CD4-positive, alpha-beta T cell (primary cell): ENCODE measurements around the gene TPCN2. TPM values are rescaled to one million over a fixed set of nuclear protein-coding genes. Genes with fewer than 3 reads are reported as not detected.

ENCODE experiments used
- ATAC-seq: fragments of 200-7000 bp; cut with Tn5 transposase; one replicate; pipeline ENCODE4 v1.10.0; 2022; ENCODE audit warnings: mild to moderate bottlenecking; ENCODE audit not compliant: poor library complexity
- CTCF ChIA-PET: fragments of 350-600 bp; sonication (Branson Sonifier 250); formaldehyde crosslinking; loops from one replicate; lab custom pipeline; 2021; ENCODE audit warnings: antibody characterized with exemption, inconsistent platforms; lab: Charles Lee
- POLR2A ChIA-PET: fragments of 350-600 bp; sonication (Branson Sonifier 250); formaldehyde crosslinking; loops from one replicate; lab custom pipeline; 2021; ENCODE audit warnings: antibody characterized with exemption, inconsistent platforms; lab: Charles Lee
- DNase-seq, 14 experiments: peaks; one replicate each; pipeline ENCODE4 v3.0.0-alpha.2; 2013 to 2020; ENCODE audit warnings: mixed read lengths in 2 of 14
- H3K27ac ChIP-seq, 2 donors: one replicate each; pipeline versions ENCODE4 v1.5.1 to v1.7.0; 2013; ENCODE audit warnings: low read length in 2 of 2, low read depth in 1 of 2, mild to moderate bottlenecking in 1 of 2
- H3K27me3 ChIP-seq, 2 experiments: 1 replicate in 1 of 2; 2 replicates in 1 of 2; pipeline versions ENCODE4 v1.6.1 to v1.7.0; 2013; ENCODE audit warnings: low read length in 2 of 2, control low read depth in 1 of 2, mild to moderate bottlenecking in 1 of 2, moderate library complexity in 1 of 2; ENCODE audit not compliant: insufficient read depth in 2 of 2, control insufficient read depth in 1 of 2
- H3K36me3 ChIP-seq: one replicate; pipeline ENCODE4 v1.6.1; 2013; ENCODE audit warnings: low read length, control low read depth; ENCODE audit not compliant: insufficient read depth
- H3K4me1 ChIP-seq: one replicate; pipeline ENCODE4 v1.6.1; 2013; ENCODE audit warnings: low read length, control low read depth; ENCODE audit not compliant: insufficient read depth
- H3K4me3 ChIP-seq: one replicate; pipeline ENCODE4 v1.5.1; 2013; ENCODE audit warnings: mild to moderate bottlenecking, low read length, moderate library complexity
- H3K9me3 ChIP-seq, 2 experiments: 1 replicate in 1 of 2; 2 replicates in 1 of 2; pipeline versions ENCODE4 v1.6.1 to v1.7.0; 2013; ENCODE audit warnings: low read length in 2 of 2, mild to moderate bottlenecking in 2 of 2, control low read depth in 1 of 2, moderate library complexity in 1 of 2; ENCODE audit not compliant: control insufficient read depth in 1 of 2, insufficient read depth in 1 of 2
- H3K27ac Mint-ChIP-seq: one replicate; pipeline ENCODE4 v1.8.0; 2020; ENCODE audit warnings: mixed read lengths
- H3K27me3 Mint-ChIP-seq: one replicate; pipeline ENCODE4 v1.8.0; 2021; ENCODE audit warnings: mixed read lengths
- H3K36me3 Mint-ChIP-seq: one replicate; pipeline ENCODE4 v1.8.0; 2021; ENCODE audit warnings: low read depth, mixed read lengths
- H3K4me1 Mint-ChIP-seq: one replicate; pipeline ENCODE4 v1.8.0; 2021; ENCODE audit warnings: low read depth, mixed read lengths
- H3K4me3 Mint-ChIP-seq: one replicate; pipeline ENCODE4 v1.8.0; 2020; ENCODE audit warnings: mild to moderate bottlenecking, mixed read lengths
- H3K9me3 Mint-ChIP-seq: one replicate; pipeline ENCODE4 v1.8.0; 2020; ENCODE audit warnings: mixed read lengths
- intact Hi-C, 2 experiments: fragments of 100-400 bp; cut with DNase I in 1 of 2; cut with micrococcal nuclease in 1 of 2; formaldehyde crosslinking; loops; one replicate each; pipeline versions ENCODE4 v1.15.1 to v1.9.0; 2023 to 2025; cut with DNase I, micrococcal nuclease
- total RNA-seq, 174 experiments: library from RNA in 2 of 174; stranded (reverse) in 2 of 174; gene quantifications; one replicate each; pipeline ENCODE4 v1.2.3 and lab custom pipeline; 2021 to 2026
- TF ChIP-seq, protein P1 (sequence below): fragments of 200-600 bp; IDR thresholded peaks from one replicate; pipeline ENCODE4 v1.8.0; 2022; ENCODE audit warnings: antibody characterized with exemption, mild to moderate bottlenecking

The TPCN2 gene
- total RNA-seq, 2 experiments from 2014 or later = 10.2 to 11.5 TPM

DNA sequence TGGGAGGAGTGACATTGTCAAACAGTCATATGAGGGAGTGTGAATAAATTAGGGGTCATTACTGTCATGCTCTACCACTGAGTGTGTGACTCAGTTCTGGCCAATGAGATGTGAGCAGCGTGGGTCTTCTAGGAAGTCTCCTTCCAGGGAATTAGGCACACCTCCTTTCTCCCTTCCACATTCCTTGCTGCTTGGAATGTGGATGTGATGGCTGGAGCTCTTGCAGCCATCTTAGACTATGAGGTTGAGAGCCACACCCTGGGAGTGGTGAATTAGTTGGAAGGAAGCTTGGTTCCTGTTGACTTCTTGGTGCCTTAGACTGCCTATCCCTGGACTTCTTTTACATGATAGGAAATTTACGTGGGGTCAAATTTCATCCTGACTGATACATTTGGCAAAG is 70.5 kb downstream of the TPCN2 start:
- Mint-ChIP-seq H3K27me3 (no peaks in the 10 kb centered on the region), H3K4me1 (peaks cover 50% of the 10 kb centered on the region), H3K4me3 (no peak overlapping the region), H3K27ac (no peak overlapping the region), H3K9me3 (no peaks in the 10 kb centered on the region), H3K36me3 (no peaks in the 10 kb centered on the region)
- TF ChIP-seq, protein P1, sequence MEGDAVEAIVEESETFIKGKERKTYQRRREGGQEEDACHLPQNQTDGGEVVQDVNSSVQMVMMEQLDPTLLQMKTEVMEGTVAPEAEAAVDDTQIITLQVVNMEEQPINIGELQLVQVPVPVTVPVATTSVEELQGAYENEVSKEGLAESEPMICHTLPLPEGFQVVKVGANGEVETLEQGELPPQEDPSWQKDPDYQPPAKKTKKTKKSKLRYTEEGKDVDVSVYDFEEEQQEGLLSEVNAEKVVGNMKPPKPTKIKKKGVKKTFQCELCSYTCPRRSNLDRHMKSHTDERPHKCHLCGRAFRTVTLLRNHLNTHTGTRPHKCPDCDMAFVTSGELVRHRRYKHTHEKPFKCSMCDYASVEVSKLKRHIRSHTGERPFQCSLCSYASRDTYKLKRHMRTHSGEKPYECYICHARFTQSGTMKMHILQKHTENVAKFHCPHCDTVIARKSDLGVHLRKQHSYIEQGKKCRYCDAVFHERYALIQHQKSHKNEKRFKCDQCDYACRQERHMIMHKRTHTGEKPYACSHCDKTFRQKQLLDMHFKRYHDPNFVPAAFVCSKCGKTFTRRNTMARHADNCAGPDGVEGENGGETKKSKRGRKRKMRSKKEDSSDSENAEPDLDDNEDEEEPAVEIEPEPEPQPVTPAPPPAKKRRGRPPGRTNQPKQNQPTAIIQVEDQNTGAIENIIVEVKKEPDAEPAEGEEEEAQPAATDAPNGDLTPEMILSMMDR = no peak
- DNase-seq (no peak), ATAC-seq (no peak)
- no peaks in the 10 kb centered on the region for H3K36me3 ChIP-seq
- peaks cover 0 to 4% of the 10 kb centered on the region in 2 experiments for H3K9me3 ChIP-seq
- H3K4me1 ChIP-seq = peaks cover 36% of the 10 kb centered on the region
- ChIA-PET POLR2A (no interaction called here), CTCF (no interaction called here)
- intact Hi-C loops = no loop called here
- no peak overlapping the region for H3K4me3 ChIP-seq
- H3K27me3 ChIP-seq = no peaks in the 10 kb centered on the region
- no peak overlapping the region for H3K27ac ChIP-seq

DNA sequence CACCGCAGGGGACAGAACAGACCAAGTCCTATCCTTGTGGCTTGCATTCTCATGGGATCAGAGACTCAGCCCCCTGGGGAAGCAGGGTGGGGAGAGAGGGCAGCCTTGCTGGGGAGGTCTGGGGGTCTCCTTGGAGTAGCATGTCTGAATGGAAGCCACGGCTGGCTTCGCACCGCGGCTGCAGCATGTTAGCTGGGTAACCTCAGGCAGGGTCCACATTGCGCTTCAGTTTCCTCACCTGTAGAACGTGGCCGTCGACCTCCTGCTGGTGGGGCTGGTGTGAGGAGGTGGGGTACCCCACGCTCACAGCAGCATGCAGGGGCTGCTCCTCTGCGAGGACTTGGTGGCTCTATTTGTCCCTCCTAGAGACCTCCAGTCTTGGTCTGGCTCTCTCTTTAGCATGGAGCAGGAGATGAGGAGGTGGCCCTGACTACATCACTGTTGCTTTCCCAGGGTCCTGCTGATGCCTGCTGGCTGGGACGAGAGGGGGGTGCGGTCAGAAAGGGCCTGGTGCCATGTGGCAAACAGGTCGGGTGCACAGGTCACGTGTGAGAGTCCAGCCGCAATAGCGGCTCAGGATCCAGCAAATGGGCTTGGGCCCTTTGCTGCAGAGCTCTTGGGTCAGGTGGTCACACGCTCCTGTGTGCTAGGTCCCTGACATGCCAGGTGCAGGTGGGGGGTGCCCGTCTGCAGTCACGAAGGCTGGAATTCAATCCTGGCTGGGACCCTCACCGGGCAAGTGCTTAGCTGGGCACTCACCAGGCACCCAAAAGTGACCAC is 71.6 kb downstream of the TPCN2 start:
- H3K27ac Mint-ChIP-seq = peak overlapping the region; percentile 82
- intact Hi-C loops = no loop called here
- POLR2A ChIA-PET = no interaction called here

DNA sequence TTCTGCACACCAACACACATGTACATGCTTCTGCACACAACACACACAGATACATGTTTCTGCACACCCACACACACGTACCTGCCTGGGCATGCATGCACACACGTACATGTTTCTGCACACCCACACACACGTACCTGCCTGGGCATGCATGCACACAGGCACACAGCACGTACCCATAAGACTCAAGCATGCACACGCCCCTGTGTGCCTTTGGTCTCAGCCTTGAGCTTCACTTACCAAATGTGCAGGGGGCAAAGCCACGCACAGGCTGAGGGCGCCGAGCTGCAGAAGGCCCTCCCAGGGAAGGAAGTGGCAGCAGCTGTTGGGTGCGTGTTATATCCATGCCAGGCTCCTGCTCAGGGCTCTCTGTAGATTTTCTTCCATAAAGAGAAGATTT is 72.3 kb downstream of the TPCN2 start:
- TF ChIP-seq, protein P1 = no peak
- intact Hi-C loops = no loop called here
- Mint-ChIP-seq H3K9me3 (no peaks in the 10 kb centered on the region), H3K36me3 (no peaks in the 10 kb centered on the region), H3K27me3 (no peaks in the 10 kb centered on the region), H3K4me1 (peaks cover 58% of the 10 kb centered on the region), H3K27ac (peak overlapping the region; percentile 82), H3K4me3 (peak overlapping the region; percentile 56)
- ATAC-seq (no peak), DNase-seq (peak in 1 of 14 experiments; percentile 16)
- Histone ChIP-seq H3K4me1 (peaks cover 41% of the 10 kb centered on the region), H3K27me3 (no peaks in the 10 kb centered on the region), H3K9me3 (peaks cover 0 to 4% of the 10 kb centered on the region in 2 experiments), H3K4me3 (no peak overlapping the region), H3K27ac (no peak overlapping the region), H3K36me3 (no peaks in the 10 kb centered on the region)
- ChIA-PET CTCF (no interaction called here), POLR2A (interaction anchor here (0.6 kb wide), 1 partner anchor 118 kb away, joined by 3 read pairs; no protein-coding TSS in a partner anchor)

More for the DNA sequence above, 71.6 kb downstream of the TPCN2 start:
- no peaks in the 10 kb centered on the region for H3K27me3 ChIP-seq
- TF ChIP-seq, protein P1 = no peak
- no peak overlapping the region for H3K4me3 ChIP-seq
- peaks cover 0 to 4% of the 10 kb centered on the region in 2 experiments for H3K9me3 ChIP-seq
- Mint-ChIP-seq H3K36me3 (no peaks in the 10 kb centered on the region), H3K4me1 (peaks cover 58% of the 10 kb centered on the region), H3K4me3 (no peak overlapping the region), H3K9me3 (no peaks in the 10 kb centered on the region), H3K27me3 (no peaks in the 10 kb centered on the region)
- H3K4me1 ChIP-seq = peaks cover 41% of the 10 kb centered on the region
- H3K27ac ChIP-seq = no peak overlapping the region
- CTCF ChIA-PET = no interaction called here
- no peaks in the 10 kb centered on the region for H3K36me3 ChIP-seq
- no peak for DNase-seq
- ATAC-seq = no peak
